Endothelial cell of umbilical vein (primary cell): ENCODE results near the gene SEL1L2. TPM values are rescaled to one million over a fixed set of nuclear protein-coding genes. Genes with fewer than 3 reads are reported as not detected.

ENCODE experiments used
- BruUV-seq: library from RNA; stranded (reverse); fragments of 400-500 nt; replicated peaks from 2 replicates; lab custom pipeline; 2021; lab: Mats Ljungman, UMichigan
- CTCF ChIA-PET: fragments of 300-600, 350-600 bp; sonication (Branson Sonifier 250); formaldehyde crosslinking; loops from one replicate; lab custom pipeline; 2021; ENCODE audit warnings: antibody characterized with exemption, inconsistent platforms; lab: Charles Lee
- POLR2A ChIA-PET: fragments of 300-600, 350-600 bp; sonication (Branson Sonifier 250); formaldehyde crosslinking; loops from one replicate; lab custom pipeline; 2021; ENCODE audit warnings: antibody characterized with exemption, inconsistent platforms; lab: Charles Lee
- DNase-seq: peaks from one replicate; pipeline ENCODE4 v3.0.0-alpha.2; 2011; ENCODE audit warnings: low read depth, low spot score
- FAIRE-seq: peaks from 2 replicates; lab custom pipeline; 2011; peaks lifted over from hg19 to GRCh38; lab: Jason Lieb, UNC
- H2AFZ ChIP-seq: 2 replicates; pipeline ENCODE4 v1.6.0; 2012; ENCODE audit warnings: low read depth, low read length, control low read depth, inconsistent platforms
- H3K27ac ChIP-seq: 2 replicates; pipeline ENCODE4 v1.5.1; 2011; ENCODE audit warnings: low read depth, mild to moderate bottlenecking, control low read depth, low read length, moderate library complexity; ENCODE audit not compliant: insufficient read depth
- H3K27me3 ChIP-seq, 2 experiments: 2 replicates each; pipeline versions ENCODE4 v1.6.0 to v1.6.1; 2011; ENCODE audit warnings: low read length in 2 of 2, mixed read lengths in 1 of 2; ENCODE audit not compliant: control insufficient read depth in 2 of 2, insufficient read depth in 2 of 2
- H3K36me3 ChIP-seq, 2 experiments: 2 replicates in 1 of 2; 3 replicates in 1 of 2; pipeline ENCODE4 v1.5.1; 2011; ENCODE audit warnings: low read length in 2 of 2, mild to moderate bottlenecking in 1 of 2, moderate library complexity in 1 of 2; ENCODE audit not compliant: control insufficient read depth in 2 of 2, insufficient read depth in 2 of 2; ENCODE audit errors: extremely low read depth in 1 of 2
- H3K4me1 ChIP-seq: 3 replicates; pipeline ENCODE4 v1.5.1; 2011; ENCODE audit warnings: mild to moderate bottlenecking, low read length; ENCODE audit not compliant: control insufficient read depth, insufficient read depth; ENCODE audit errors: extremely low read depth
- H3K4me2 ChIP-seq: 2 replicates; pipeline ENCODE4 v1.6.1; 2011; ENCODE audit warnings: low read length, control low read depth, mixed read lengths; ENCODE audit not compliant: insufficient read depth
- H3K4me3 ChIP-seq, 3 experiments: fragments of 200-600 bp in 1 of 3; sonication (generic), shearing (Covaris generic) in 1 of 3; replicated peaks in 1 of 3; 2 replicates each; pipeline ENCODE4 v1.5.1; 2011 to 2016; ENCODE audit warnings: control low read depth in 3 of 3, low read length in 3 of 3, mild to moderate bottlenecking in 2 of 3, inconsistent platforms in 1 of 3, low read depth in 1 of 3, moderate library complexity in 1 of 3; ENCODE audit not compliant: insufficient read depth in 1 of 3
- H3K79me2 ChIP-seq: 2 replicates; pipeline ENCODE4 v1.6.0; 2012; ENCODE audit warnings: low read length, inconsistent platforms; ENCODE audit not compliant: control insufficient read depth, insufficient read depth
- H3K9ac ChIP-seq: replicated peaks from 2 replicates; pipeline ENCODE3; 2011; ENCODE audit warnings: low read length, control low read depth; ENCODE audit not compliant: insufficient read depth; ENCODE audit errors: extremely low read depth
- H3K9me1 ChIP-seq: replicated peaks from 3 replicates; pipeline ENCODE4 v1.6.0; 2011; ENCODE audit warnings: mild to moderate bottlenecking, low read length; ENCODE audit not compliant: control insufficient read depth, insufficient read depth; ENCODE audit errors: extremely low read depth
- H3K9me3 ChIP-seq: replicated peaks from 2 replicates; pipeline ENCODE4 v1.5.1; 2012; ENCODE audit warnings: low read length, inconsistent platforms; ENCODE audit not compliant: control insufficient read depth, insufficient read depth
- H4K20me1 ChIP-seq: replicated peaks from 2 replicates; pipeline ENCODE3; 2011; ENCODE audit warnings: mild to moderate bottlenecking, low read length; ENCODE audit not compliant: control insufficient read depth, insufficient read depth; ENCODE audit errors: extremely low read depth
- CTCF ChIP-seq, 2 donors: IDR thresholded peaks; 1 replicate in 1 of 2; 2 replicates in 1 of 2; pipeline ENCODE4 v1.5.1; 2011; ENCODE audit warnings: low read length in 2 of 2, mild to moderate bottlenecking in 2 of 2, moderate library complexity in 2 of 2, control low read depth in 1 of 2, inconsistent platforms in 1 of 2, low read depth in 1 of 2; ENCODE audit not compliant: insufficient read depth in 1 of 2; ENCODE audit errors: extremely low read depth in 1 of 2
- EZH2 ChIP-seq: IDR thresholded peaks from 2 replicates; pipeline ENCODE4 v1.6.1; 2012; ENCODE audit warnings: borderline replicate concordance, low read depth, mild to moderate bottlenecking, moderate library complexity, low read length, inconsistent platforms; ENCODE audit not compliant: severe bottlenecking
- FOS ChIP-seq: IDR thresholded peaks from 2 replicates; pipeline ENCODE4 v1.6.1; 2011; ENCODE audit warnings: mild to moderate bottlenecking, low read length, moderate library complexity, borderline replicate concordance; ENCODE audit not compliant: insufficient read depth
- GATA2 ChIP-seq: IDR thresholded peaks from 2 replicates; pipeline ENCODE4 v1.7.0; 2011; ENCODE audit warnings: low read depth, mild to moderate bottlenecking, moderate library complexity, mixed read lengths, low read length; ENCODE audit not compliant: insufficient read length, insufficient read depth
- JUN ChIP-seq: IDR thresholded peaks from 2 replicates; pipeline ENCODE4 v1.6.1; 2011; ENCODE audit warnings: borderline replicate concordance, low read depth; ENCODE audit not compliant: insufficient read length, insufficient read depth
- MAX ChIP-seq: IDR thresholded peaks from 2 replicates; pipeline ENCODE4 v1.6.1; 2011; ENCODE audit not compliant: insufficient read depth, insufficient read length
- MYC ChIP-seq: IDR thresholded peaks from one replicate; pipeline ENCODE4 v1.6.1; 2011; ENCODE audit warnings: mild to moderate bottlenecking, low read depth, low read length
- POLR2A ChIP-seq: IDR thresholded peaks from 2 replicates; pipeline ENCODE4 v1.6.1; 2012; ENCODE audit warnings: low read depth, mild to moderate bottlenecking, control low read depth, low read length
- POLR2AphosphoS5 ChIP-seq: IDR thresholded peaks from 2 replicates; pipeline ENCODE4 v1.6.1; 2012; ENCODE audit warnings: low read depth, mild to moderate bottlenecking, control low read depth, low read length, moderate library complexity; ENCODE audit not compliant: insufficient read depth
- dilution Hi-C: fragments of 300-500 bp; cut with MboI; formaldehyde crosslinking; loops from one replicate; pipeline ENCODE4 v1.15.0; 2019; ENCODE audit warnings: low sequenced_read_pairs; ENCODE audit not compliant: extremely low pct_ligation_motif_present
- intact Hi-C: fragments of 100-400 bp; cut with micrococcal nuclease; formaldehyde crosslinking; loops from one replicate; pipeline ENCODE4 v1.10.0; 2022
- polyA plus RNA-seq, 4 experiments: library from polyadenylated mRNA; depleted of rRNA in 3 of 4; stranded (reverse) in 3 of 4; unstranded in 1 of 4; fragments of >200 nt; gene quantifications; 2 replicates each; pipeline versions ENCODE4 v1.2.1 to v1.2.3, GENCODE V29; 2011 to 2012; ENCODE audit warnings: missing spikeins in 1 of 4
- total RNA-seq: library from RNA; stranded (reverse); gene quantifications from 2 replicates; pipeline ENCODE4 v1.2.3, GENCODE V29; 2021

Gene SEL1L2
- total and polyA plus RNA-seq, 2 donors (not counting 3 experiments of a cell fraction or from before 2014, with no cell fraction given) = not detected

DNA sequence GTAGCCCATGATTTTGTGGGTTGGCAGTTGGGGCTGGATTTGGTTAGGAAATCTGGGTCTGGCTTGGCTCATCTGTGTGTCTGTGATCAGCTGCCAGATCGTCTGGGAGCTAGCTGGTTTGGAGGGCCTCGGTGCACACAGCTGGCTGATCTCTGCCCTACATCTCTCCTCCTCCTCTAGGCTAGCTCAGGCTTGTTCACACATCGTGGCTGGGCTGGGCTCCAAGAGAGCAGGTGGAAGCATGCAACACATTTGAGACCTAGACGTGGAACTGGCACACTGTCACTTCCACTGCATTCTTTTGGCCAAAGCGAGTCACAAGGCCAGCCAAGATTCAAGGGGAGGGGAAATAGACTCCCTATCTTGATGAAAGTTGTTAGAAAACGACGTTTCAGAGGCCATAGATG lies 189.7 kb downstream of the SEL1L2 start:
- Histone ChIP-seq H3K9me1 (no peaks in the 10 kb centered on the region), H2AFZ (no peak overlapping the region), H3K9me3 (no peaks in the 10 kb centered on the region), H3K4me2 (no peak overlapping the region), H3K27ac (peak overlapping the region; percentile 6), H4K20me1 (no peaks in the 10 kb centered on the region), H3K27me3 (no peaks in the 10 kb centered on the region), H3K79me2 (no peaks in the 10 kb centered on the region), H3K9ac (no peak overlapping the region), H3K4me3 (no peak overlapping the region), H3K36me3 (peaks cover 10 to 22% of the 10 kb centered on the region in 2 experiments), H3K4me1 (no peaks in the 10 kb centered on the region)
- DNase-seq = peak; percentile 71
- TF ChIP-seq POLR2AphosphoS5 = no peak
- TF ChIP-seq POLR2A = no peak
- TF ChIP-seq MAX = no peak
- no peak for TF ChIP-seq EZH2
- TF ChIP-seq FOS = no peak
- TF ChIP-seq MYC = no peak
- TF ChIP-seq CTCF (IDR thresholded peaks at IDR 0.05; ENCODE audit: extremely low read depth in 1 of 2, insufficient read depth in 1 of 2, low read depth in 1 of 2, low read length in 2 of 2) = no peak
- TF ChIP-seq GATA2 = no peak
- TF ChIP-seq JUN = no peak
- FAIRE-seq = peak; percentile 73
- no TSS peak for BruUV-seq
- intact Hi-C loops = no loop called here
- dilution Hi-C loops = no loop called here
- ChIA-PET CTCF (interaction anchor here (0.9 to 3.9 kb wide), 7 partner anchors 10 to 253 kb away, joined by 3 to 31 read pairs (median 4); no protein-coding TSS in a partner anchor), POLR2A (no interaction called here)
